Stomach (tissue), 4 donors: Measurements from ENCODE around the gene HORMAD2.

Source experiments
- EP300 ChIP-seq: sonication (generic); formaldehyde crosslinking; IDR thresholded peaks from one replicate; pipeline ENCODE4 v1.6.1; 2017; ENCODE audit warnings: antibody characterized with exemption
- POLR2A ChIP-seq, 4 donors: fragments of 450-650 bp; IDR thresholded peaks; one replicate each; pipeline ENCODE4 v1.6.1; 2016; ENCODE audit warnings: antibody characterized with exemption in 4 of 4, control low read depth in 2 of 4, mild to moderate bottlenecking in 1 of 4, moderate library complexity in 1 of 4
- POLR2AphosphoS5 ChIP-seq, 3 donors: sonication (generic); formaldehyde crosslinking; IDR thresholded peaks; one replicate each; pipeline ENCODE4 v1.6.1; 2016; ENCODE audit warnings: antibody characterized with exemption in 3 of 3
- TF ChIP-seq, protein P1 (sequence below), 7 experiments: fragments of 450-650 bp in 4 of 7; fragments of 200-600 bp in 3 of 7; sonication (generic) in 3 of 7; IDR thresholded peaks; one replicate each; pipeline ENCODE4 v1.5.1; 2016 to 2019; ENCODE audit warnings: antibody characterized with exemption in 7 of 7, control low read depth in 2 of 7, mild to moderate bottlenecking in 1 of 7

DNA sequence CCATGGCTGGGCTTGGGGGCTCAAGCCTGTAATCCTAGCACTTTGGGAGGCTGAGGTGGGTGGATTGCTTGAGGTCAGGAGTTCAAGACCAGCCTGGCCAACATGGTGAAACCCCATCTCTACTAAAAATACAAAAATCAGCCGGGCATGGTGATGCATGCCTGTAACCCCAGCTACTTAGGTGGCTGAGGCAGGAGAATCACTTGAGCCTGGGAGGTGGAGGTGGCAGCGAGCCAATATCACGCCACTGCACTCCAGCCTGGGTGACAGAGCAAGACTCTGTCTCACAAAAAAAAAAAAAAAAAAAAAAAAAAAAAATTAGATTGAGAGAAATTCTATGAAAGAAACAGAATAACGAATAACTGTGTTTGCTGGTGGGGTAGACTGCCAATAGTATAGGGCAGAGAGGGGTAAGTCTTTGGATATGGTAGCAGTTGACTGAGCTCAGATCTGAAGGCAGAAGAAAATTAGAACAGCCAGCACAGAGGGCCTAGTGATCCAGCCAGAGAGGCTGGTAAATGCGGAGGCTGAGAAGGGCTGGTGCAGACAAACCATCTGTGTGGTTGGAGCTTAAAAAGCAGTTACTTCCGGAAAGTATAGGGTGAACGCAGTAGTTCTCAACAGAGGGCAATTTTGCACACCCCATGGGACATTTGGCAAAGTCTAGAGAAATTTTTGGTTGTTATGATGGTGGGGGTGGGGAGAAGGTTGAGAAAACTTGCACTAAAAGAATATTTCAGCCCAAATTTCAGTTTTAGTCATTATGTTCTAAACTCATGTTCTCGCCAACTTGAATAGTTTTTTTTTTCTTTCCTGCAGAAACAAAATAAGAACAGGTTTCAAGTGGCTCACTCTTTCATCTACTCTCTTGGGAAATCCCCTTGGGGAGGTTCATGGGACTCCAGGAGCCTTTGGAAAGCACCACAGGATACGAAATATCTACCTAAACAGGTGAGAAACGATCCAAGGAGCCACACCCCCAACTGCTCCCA lies 1.6 kb upstream of the HORMAD2 start:
- TF ChIP-seq POLR2A (IDR thresholded peaks at IDR 0.05): no peak
- TF ChIP-seq, protein P1, sequence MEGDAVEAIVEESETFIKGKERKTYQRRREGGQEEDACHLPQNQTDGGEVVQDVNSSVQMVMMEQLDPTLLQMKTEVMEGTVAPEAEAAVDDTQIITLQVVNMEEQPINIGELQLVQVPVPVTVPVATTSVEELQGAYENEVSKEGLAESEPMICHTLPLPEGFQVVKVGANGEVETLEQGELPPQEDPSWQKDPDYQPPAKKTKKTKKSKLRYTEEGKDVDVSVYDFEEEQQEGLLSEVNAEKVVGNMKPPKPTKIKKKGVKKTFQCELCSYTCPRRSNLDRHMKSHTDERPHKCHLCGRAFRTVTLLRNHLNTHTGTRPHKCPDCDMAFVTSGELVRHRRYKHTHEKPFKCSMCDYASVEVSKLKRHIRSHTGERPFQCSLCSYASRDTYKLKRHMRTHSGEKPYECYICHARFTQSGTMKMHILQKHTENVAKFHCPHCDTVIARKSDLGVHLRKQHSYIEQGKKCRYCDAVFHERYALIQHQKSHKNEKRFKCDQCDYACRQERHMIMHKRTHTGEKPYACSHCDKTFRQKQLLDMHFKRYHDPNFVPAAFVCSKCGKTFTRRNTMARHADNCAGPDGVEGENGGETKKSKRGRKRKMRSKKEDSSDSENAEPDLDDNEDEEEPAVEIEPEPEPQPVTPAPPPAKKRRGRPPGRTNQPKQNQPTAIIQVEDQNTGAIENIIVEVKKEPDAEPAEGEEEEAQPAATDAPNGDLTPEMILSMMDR (IDR thresholded peaks at IDR 0.05): no peak
- TF ChIP-seq POLR2AphosphoS5 (IDR thresholded peaks at IDR 0.05): no peak
- no peak for TF ChIP-seq EP300
